Eye (tissue), 1 donor: ENCODE results near the gene TACC2.

Source experiments
- DNase-seq: peaks from one replicate; pipeline ENCODE4 v3.0.0-alpha.2; 2015

TACC2 gene

DNA sequence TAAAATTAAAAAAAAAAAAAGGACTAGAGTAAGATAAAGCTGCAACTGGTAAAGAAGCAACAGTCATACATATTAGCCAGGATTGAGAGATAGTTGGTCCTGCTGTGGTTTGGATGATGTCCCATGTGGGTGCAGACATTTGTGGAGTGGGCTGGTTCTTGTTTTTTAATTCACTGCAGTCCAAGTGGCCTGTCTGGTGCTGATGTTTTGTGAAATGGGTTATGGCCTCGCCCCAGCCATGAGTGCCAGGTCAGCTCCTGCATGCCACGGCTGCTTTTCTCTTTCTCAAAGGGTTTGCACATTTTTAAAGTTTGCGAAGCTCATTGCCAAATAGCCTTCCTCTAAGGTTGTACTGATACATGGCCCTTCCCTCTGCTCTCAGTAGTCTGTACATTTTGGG is 268.1 kb downstream of the TACC2 start:
- DNase-seq, result no peak

DNA sequence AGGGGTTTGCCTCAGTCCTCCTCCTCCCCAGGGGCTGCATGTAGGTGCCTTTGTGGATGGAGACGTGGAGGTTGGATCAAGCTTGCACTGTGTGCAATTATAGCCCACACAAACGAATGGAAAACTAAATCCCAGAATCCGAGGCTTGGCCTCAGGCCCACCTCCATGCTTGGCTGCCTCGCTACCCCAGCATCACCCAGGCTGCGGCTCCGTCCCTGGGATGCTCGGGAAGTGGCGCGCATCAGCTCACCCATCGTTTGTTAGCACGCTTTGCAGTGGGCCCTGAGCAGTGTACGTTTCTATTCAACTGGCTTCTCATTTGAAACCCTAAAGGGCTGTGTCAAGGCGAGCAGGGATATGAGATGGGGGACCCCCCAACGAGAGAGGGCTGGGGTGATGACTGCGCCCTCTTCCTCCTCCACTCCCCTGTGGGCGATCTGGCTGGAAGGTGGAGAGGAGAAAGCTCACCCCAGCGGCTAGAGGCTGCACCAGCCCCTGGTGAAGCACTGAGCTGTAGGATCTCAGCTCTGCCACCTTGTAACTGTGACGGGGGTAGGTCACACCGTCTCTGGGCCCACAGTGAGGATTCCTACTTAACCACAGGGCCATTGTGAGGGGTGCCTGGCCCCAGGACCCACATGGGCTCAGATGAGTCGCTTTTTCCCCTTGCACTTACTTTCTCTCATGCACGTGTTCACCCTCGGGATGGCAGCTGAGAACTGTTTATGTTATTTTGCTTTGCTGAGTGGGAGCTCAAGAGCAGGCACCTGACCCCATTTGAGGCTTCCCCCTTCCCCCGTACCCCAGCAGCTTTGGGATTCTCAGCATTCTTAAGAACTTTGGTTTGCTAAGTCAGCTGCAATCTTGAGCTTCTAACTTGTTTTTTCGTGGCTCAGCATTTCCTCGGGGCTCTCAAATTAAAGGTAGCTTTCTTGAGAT is 269.4 kb downstream of the TACC2 start:
- peak; percentile 36 for DNase-seq

DNA sequence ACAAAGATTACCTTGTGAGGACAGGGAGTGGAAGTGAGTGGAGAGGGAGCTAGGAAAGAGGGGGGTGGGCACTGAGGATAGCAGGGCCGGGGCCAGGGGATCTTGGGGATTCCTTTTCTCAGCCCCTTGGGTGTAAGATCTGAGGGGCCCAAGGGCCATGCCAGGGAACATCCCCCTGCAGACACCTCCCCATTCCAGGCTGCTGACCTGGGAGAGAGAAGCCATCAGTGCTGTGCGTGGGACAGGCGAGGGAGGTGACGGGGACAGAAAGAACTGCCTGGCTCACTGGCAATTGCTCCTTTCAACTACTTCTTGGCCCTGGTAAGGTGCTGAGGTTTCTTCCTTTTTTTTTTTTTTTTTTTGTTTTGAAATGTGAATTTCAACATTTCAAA is 270.1 kb downstream of the TACC2 start:
- DNase-seq, result no peak

DNA sequence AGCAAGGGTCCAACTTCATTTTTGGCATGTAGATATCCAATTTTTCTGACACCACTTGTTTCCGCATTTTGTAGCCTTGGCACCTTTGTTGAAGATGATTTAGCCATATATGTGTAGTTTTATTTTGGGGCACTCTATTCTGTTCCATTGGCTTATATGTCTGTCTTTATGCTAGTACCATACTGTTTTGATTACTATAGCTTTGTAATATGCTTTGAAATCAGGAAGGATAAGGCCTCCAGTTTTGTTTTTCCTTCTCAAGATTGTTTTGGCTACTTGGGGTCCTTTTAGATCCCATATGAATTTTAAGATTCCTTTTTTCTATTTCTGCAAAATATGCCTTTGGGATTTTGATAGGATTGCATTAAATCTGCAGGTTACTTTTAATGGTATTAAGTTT is 272.6 kb downstream of the TACC2 start:
- no peak for DNase-seq

DNA sequence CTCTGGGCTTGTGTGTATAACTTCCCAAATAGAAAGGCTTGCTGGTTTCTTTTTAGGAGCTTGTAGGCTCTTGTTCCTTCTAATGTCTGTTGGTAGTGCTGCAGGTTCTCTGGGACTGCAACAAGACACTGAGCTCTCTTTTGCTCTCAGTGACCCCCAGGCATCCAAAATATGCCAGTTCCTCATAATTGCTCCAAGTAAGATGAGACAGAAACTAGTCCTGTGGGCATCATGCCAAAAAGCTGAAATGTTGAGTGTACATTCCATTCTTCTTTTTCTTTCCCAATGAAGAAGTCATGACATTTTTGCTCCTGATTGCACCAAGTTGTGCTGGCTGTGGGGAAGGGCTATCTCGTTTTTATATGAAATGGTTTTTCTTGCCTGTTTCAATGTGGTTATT is 275.0 kb downstream of the TACC2 start:
- DNase-seq, result peak; percentile 56

DNA sequence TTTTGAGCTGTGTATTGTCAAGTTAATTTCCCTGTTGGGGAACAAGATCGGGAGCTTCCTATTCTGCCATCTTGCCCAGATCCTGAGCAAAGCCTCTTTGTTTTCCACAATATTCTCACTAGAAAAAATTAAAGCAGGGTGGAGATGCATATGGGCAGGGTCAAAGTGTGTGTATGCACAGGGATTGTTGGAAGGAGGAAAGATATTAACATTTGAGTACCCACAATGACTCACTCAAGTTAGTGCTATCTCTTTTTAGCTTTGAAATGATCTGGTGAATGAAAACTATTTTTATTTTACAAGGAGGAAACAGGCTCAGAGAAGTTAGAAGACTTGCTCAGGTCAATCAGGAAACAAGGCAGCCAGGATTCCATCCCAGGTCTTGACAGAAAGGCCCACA is 275.5 kb downstream of the TACC2 start:
- DNase-seq, result no peak

DNA sequence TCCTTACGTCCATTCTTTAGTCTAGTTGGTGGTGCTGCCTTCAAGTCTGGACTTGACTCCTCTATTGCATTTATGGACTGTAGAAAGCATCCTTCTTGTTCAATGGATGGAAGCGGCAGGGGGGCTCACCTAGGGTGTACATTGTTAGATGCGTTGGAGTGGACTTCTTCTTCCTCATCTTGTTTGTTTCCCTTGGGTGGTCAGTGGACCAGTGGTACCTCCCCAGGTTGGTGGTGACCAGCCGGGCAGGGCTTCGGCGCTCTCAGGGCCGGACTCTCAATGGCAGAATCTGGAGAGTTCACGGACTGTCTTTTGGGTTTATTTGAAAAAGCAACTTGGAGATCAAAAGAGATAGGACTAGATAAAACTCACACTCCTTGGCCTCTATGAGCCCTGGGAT is 276.0 kb downstream of the TACC2 start:
- no peak for DNase-seq

DNA sequence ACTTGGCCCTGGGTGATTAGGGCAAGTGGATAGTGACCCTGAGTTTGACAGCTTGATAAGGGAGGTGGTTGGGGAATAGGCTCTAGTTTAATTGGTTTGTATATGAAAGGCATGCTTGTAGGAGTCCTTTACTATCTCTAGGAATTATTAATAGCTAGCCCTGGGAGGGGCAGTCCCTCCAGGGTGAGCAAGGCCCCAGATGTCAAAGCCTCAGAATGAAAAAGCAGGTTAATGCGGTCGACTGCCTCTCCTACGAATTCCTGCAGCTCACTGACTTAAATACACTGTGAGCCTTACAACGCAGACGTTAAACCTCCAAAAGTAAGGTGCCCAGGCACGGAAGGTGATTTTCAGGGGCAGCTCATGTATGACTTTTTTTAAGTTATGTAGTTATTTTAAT is 276.9 kb downstream of the TACC2 start:
- peak; percentile 62 for DNase-seq

DNA sequence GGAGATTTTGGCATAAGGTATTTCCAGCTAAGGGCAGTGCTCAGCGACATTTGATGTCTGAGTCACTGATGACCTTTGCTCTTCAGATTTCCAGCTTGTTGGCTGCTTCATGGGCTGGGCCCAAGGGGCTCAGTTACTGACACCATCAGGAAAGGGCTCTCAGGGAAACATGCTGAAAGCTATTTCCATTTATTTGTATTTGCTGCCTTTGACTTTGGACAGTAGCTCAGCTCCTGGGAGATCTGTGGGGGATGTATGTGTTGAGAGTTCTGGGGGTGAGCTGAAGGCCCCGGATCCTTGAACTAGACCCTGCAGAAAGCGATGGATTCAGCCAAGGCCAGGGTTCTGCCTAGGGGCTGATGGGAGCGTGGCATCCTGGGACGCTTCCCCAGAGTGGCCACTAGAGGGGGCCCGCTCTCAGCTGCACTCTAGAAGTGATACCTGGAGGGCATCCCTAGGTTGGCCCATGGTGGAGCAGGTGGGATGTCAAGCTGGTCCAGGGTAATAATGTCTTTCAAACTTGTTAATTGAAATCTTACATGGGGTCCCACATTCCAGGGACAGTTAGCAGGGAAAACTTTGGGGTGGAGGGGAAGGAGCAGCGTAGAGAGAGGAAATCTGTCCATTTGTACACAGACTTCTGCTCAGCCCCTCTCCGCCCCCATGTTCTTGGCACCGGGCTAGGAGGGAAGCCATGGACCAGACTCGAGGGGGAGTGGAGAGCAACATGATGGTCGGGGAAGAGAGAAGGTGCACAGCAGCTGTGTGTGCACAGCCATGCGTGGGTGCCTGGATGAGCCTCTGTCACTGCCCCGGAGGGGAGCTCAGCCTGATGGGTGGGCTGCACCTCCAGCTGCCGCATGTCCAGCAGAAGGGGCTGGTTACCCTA is 279.1 kb downstream of the TACC2 start:
- peak; percentile 71 for DNase-seq

DNA sequence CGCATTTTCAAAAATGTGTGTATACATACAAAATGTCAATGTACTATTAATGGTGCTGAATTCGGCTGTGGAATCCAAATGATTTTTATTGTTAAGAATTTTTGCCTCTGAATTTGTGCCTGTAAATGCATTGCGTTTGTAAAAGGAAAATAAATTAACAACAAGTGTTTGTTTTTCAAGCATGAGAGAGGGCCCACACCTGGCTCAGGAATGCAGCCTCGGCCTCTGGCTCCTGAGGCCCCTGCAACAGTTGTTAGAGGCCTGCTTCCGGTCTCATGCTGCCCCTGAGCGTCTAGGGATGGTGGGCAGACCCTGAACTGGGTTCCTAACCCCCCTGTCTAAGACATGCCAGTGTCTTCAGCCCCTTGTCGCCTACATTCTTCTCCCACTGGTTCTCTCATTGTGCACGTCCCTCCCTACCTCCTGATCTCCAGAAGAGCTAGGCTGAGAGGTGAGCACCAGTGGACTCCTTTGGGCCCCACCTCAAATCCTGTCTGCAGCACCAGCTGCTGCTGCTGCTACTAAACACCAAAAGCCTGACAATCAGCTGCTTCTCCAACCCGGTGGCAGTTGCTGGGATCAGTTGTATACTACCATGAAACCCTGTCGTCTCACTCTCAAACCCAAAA is 280.2 kb downstream of the TACC2 start:
- no peak for DNase-seq

DNA sequence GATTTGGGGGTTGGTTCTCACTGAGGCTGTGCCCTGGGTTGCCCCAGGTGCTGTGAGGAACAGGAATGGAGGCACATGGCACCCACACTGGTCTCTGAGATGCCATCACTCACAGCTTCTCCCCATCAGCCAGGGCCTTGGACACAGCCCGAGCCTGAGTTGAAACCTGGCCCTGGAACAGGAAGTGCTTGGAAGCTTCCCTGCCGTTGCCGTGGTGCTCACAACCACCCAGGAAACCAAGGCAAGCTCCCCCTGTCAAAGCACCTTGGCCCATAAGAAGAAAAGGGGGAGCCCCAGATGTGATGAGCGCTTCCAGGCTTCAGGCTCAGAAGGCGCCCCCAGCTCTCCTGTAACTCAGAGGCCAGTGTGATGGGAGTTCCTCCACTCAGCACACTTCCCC is 282.1 kb downstream of the TACC2 start, which contains the start of gene BTBD16:
Gene BTBD16, plus strand, starts transcription at position 221 of the 400 bp plus-strand sequence. CDS start 3,786 bp downstream, outside the sequence.
- no peak for DNase-seq

DNA sequence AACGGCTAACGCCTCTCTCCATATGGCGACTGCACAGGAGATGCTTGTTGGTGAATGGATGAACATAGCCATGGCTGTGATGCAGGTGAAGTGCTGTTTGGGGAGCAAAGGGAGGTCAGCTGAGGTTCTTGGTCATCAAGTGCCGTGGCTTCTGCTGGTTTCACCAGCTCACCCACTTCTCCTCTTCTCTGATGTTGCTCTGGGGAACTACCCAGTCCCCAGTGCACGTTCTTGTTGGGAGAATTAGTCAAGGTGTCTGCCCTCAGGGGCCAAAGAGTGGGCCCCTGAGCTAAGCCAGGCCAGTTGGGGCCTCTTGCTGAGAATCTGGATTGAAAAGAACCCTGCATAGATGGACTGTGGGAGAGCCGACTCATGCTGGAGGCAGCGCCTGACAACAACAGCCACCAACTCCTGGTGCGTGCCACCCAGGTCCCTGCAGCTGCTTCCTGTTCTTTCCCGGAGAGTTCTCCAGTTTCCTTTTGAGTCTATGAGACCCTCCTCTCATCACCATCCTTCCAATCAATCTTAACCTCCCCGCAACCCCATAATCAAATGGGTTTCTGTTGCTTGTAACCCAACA is 285.1 kb downstream of the TACC2 start:
- DNase-seq, result no peak

DNA sequence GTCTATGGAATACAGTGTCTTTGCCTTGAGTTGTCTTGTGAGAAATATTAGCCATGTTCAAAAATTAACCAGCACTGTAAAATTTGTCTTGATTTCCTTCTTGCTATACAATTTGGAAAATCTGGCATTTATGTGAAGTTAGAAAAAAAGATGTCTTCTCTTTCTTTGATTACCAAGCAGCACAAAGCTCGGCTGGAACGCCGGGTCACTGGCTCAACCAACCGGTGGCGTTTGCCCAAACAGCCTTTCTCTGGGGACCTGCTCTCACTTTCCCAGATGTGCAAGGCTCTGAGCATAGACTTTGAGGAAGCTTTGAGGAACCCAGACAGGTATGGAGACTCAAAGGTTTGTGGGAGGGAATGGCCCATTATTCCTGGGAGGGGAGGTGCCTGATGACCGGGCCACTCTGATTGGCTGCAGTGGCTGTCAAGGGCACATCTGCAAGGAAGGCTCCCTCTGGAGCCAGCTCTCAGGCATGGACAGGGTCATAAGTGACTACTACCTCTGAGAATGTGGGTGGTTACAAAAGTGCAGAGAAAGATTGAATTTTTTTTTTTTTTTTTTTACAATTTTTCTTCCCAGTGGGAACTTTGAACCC is 287.7 kb downstream of the TACC2 start:
- DNase-seq, result no peak

DNA sequence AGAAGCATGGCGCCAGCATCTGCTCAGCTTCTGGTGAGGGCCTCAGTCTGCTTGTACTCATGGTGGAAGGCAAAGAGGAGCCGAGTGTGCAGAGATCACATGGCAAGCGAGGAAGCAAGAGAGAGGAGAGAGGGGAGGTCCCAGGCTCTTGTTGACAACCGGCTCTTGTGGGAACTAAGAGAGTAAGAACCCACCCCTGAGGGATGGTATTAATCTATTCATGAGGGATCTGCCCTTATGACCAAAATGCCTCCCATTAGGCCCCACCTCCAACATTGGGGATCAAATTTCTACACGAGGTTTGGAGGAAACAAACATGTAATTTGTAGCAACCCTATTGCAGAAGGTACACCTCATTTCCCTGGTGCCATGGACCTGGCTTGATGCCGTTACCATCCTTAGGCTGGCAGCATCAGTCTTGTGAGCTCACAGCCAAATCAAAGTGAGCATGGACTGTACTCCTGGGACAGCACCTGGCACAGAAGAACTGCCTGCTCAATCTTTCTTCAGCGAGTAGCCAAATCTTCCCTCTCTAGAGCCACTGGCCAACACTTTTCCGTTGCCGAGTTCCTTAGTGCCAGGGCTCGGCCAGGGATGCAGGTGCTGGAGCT is 288.7 kb downstream of the TACC2 start:
- DNase-seq, result no peak

DNA sequence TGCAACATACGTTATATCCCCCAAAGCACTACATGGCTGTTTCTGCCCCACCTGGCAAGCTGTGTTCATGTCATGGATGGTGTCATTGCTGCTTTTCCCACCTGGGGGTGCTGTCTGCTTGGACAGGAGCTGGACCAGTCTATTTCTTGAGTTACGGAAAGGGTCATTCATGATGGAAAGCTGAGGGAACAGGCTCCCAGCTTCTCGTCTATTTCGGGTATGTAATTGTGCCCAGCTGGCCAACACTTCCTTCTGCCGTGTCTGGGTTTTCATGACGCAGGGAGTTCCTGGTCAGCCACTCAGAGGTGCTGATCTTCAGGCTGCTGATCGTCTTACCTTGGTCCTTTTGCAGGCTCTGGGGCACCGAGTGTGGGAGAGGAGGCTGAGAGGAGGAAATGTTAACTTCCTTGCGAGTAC is 290.8 kb downstream of the TACC2 start:
- DNase-seq, result peak; percentile 77

DNA sequence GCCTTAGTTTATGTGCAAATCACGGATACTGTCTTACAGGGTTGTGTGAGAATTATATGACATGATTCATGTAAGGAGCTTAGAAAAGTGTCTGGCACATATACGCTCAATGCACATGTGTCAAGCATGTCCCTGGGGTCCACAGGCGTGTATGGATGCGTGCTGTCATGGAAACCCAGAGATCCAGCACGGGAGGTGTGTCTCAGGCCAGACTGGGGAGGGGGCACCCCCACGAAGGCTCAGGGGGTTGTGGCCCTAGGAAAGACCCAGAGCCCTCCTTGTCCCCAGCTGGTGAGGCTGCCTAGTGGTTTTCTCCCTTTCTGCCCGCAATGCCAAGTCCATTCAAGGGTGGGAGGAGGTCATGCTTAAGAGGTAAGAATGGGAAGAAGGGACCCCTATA is 291.2 kb downstream of the TACC2 start:
- DNase-seq, result peak; percentile 13

DNA sequence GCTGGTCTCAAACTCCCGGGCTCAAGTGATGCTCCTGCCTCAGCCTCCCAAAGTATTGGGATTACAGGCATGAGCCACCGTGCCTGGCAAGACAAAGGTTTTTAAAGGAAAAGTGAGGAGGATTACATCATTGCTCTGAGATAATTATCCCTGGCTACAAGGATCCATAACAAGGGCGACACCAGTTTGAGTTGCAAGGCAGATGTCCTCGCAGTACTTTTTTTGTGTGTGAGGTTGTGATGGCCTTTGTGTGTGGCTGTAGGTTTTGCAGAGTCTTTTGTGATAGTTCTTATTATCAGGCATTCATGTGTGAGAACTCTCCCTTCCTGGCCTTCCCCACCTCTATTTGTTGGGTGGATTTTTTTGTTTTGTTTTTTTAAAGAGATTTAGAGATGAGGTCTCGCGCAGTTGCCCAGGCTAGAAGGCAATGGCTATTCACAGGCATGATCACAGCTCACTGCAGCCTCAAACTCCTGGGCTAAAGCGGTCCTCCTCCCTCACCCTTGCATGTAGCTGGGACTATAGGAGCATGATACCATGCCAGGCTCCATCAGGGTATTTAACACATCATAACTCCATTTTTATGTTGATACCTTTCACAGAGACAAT is 292.2 kb downstream of the TACC2 start:
- DNase-seq, result no peak

DNA sequence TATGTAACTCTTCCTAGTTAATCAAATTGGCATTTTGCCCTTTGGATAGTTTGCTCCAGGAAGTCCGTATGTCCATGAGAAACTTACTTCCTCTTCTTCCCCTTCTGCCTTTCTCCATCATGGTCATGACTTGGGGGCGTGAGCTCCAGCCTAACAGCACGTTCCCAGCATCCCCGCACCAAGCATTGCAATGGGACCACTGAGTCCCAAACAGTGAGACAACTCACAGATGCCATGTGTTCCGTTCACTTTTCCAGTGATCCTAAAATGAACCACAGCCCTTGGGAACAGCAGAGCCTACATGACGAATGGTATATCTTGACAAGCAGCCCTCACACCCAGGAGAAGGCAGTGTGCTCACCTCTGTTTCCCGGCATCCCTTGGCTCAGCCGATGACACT is 292.8 kb downstream of the TACC2 start:
- DNase-seq, result no peak

DNA sequence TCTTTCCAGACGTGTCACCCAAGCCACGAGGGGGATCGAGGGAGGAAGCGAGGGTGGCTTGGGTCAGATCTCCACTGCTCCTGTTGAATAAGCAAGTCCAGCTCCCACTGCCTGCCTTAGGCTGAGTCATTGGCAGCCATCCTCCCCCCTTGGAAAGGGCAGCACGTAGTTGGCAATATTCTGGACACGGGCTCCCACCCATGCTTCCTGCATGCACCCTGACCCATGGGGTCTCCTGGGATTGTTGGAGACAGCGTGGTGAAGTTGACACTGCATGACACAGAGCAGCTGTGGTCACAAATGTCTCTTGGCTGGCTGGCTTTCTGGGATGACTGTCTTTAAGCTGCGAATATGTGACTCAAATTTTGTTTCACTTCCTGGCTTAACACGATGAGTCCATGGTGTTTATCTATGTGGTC is 293.3 kb downstream of the TACC2 start:
- DNase-seq, result no peak

DNA sequence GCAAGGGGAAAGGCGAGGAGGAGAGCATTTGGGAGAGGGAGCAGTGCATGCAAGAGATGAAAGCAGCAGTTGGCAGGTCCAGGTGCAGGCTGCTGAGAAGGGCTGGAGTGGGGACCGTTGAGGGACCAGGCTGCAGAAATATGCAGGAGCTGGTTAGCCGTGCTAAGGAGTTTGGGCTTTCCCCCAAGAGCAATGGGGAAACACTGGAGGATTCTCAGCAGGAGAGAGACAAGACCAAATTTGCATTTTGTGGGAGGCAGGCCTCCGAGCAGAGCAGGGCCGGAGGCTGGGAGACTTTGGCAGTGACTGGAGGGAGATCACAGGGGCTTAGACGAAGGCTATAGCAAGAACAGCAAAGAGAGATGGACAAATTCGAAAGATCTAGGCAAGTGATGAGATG is 293.9 kb downstream of the TACC2 start:
- DNase-seq, result no peak
